GM13976 (cell line): Measurements from ENCODE around the gene MAP3K21.

ENCODE experiments used
- DNase-seq: peaks from one replicate; pipeline ENCODE4 v3.0.0; 2012; ENCODE audit warnings: low spot score
- CTCF ChIP-seq: IDR thresholded peaks from 2 replicates; pipeline ENCODE4 v1.5.1; 2012; ENCODE audit warnings: borderline replicate concordance, mild to moderate bottlenecking; ENCODE audit not compliant: insufficient read depth; ENCODE audit errors: extremely low read depth, missing control alignments, control extremely low read depth
- in situ Hi-C: fragments of 300-500 bp; cut with MboI; formaldehyde crosslinking; loops from one replicate; pipeline ENCODE4 v1.12.0; 2022; ENCODE audit warnings: low sequenced_read_pairs, mixed read lengths, inconsistent platforms; ENCODE audit not compliant: unreplicated experiment

Gene MAP3K21

GRCh38 chr1:233300326-233300725 lies 27.2 kb upstream of the MAP3K21 start:
- TF ChIP-seq CTCF: no peak
- in situ Hi-C loops: no loop called here
- DNase-seq: no peak

- in situ Hi-C loops: no loop called here
- no peak for DNase-seq
- TF ChIP-seq CTCF: peak; percentile 55
Observed at GRCh38 chr1:233304489-233305102, 22.9 kb upstream of the MAP3K21 start.

GRCh38 chr1:233313434-233314155 lies 13.9 kb upstream of the MAP3K21 start:
- in situ Hi-C loops: no loop called here

GRCh38 chr1:233315718-233316301 lies 11.7 kb upstream of the MAP3K21 start:
- TF ChIP-seq CTCF: no peak
- in situ Hi-C loops: no loop called here
- DNase-seq: no peak

More at GRCh38 chr1:233313434-233314155, 13.9 kb upstream of the MAP3K21 start:
- DNase-seq: no peak
- TF ChIP-seq CTCF: no peak

GRCh38 chr1:233316473-233316872 lies 11.1 kb upstream of the MAP3K21 start:
- no peak for DNase-seq
- in situ Hi-C loops: no loop called here
- TF ChIP-seq CTCF: no peak

- DNase-seq: no peak
- in situ Hi-C loops: no loop called here
- TF ChIP-seq CTCF: no peak
Observed at GRCh38 chr1:233319272-233319671, 8.3 kb upstream of the MAP3K21 start.
